GM18505 (cell line): ENCODE results near the gene CTNNA2.
"Not testable (repeated sequence)": the region's sequence is repeated elsewhere in the genome, so short reads cannot be mapped to it uniquely, and the experiment has no call there.

Experiments used
- ATAC-seq: cut with Tn5 transposase; IDR thresholded peaks from one replicate; pipeline ENCODE4 v1.9.1; 2021; ENCODE audit not compliant: unreplicated experiment
- POLR2A ChIP-seq: IDR thresholded peaks from 4 replicates; pipeline ENCODE4 v1.6.1; 2011; ENCODE audit warnings: borderline replicate concordance; ENCODE audit not compliant: insufficient read depth, insufficient read length; ENCODE audit errors: extremely low read depth

Gene CTNNA2

GRCh38 chr2:80169811-80170594, 657.2 kb downstream of the CTNNA2 start:
- ATAC-seq: no peak
- TF ChIP-seq POLR2A: no peak

DNA sequence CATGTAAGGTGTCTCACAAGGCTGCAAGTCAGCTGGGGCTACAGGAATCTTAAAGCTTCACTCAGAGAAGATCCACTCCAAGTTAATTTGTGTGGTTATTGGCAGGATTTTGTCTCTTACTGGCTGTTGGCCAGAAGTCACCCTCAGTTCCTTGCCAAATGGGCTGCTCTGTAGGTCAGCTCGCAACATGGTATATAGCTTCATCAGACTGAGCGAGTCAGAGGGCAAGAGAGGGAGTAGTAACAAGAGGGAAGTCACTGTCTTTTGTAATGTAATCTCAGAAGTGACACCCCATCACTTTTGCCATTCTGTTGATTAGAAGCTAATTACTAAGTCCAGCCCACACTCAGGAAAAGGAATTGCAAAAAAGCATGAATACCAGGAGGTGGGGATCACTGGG, 672.2 kb downstream of the CTNNA2 start:
- no peak for TF ChIP-seq POLR2A
- ATAC-seq: no peak

DNA sequence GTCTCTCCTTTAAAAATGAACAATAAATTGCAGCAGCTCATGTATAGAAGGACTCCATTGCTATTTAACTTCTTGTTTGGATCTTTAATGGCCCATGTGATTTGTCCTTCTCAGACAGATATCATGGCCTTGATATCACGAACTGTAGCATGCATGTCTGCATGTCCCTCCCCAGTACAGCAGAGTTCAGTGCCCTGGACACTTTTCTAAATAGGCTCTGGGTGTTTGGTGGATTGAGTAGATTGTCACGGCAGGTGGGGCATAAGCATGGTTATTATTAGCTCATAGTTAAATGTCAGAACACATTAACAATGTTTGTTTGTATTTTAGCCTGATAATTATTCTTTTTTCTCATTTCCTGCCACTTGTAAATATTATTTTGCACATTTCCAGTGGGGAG, 673.4 kb downstream of the CTNNA2 start:
- ATAC-seq: no peak
- no peak for TF ChIP-seq POLR2A

DNA sequence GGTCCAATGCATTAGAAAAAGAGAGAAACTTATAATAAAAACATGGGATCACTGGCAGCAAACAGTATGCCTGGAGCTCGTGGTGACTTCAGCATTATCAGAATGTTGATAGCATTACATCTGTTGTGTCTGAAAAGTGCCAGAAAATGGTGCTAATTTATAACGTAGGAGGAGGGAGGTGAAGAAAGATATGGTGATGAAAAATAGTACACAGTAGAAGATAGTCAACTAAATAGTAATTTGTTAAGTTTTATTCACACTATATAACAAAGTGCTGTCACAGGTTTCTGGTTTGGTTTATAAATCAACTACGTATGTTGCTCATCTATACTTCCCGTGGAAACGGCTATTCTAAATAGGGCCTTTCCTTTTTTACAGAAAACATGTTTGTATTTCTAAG, 674.3 kb downstream of the CTNNA2 start:
- TF ChIP-seq POLR2A: no peak
- ATAC-seq: no peak

DNA sequence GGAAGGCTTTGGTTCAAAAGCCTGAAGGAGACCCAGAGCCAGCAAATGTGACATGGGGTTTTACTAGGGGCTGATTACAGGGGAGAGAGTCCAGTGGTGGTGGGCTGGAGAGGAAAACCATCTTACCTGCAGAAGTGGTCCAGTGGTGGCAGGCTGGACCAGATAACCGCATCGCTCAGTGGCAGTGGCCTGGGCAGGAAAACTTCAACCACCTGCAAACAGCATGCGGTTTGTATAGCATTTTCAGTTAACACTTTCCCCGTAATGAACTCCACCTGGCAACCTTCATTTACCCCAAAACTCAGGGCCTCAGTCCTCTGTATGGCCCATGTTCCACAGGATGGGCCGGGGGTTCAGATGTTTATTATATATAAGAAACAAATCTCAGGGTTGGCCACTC, 677.3 kb downstream of the CTNNA2 start:
- no peak for TF ChIP-seq POLR2A
- no peak for ATAC-seq

DNA sequence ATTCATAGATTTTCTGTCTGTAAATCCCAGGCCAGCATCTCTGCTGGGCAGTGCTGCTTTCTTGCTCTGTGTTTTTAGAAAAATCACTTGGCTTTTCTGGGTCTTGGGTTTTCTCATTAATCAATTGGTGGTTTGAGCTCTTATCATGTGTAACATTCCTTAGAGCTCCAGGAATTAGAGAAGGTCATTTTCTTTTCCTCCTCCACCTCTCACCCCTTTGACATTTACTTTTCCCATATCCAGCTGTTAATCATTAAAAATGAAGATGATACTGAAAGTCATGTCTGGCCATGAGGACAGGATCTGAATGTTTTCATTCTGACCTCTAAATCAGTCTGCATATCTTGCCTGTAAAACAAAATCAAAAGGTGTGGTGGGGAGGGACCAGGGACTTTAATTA, 680.7 kb downstream of the CTNNA2 start:
- no peak for ATAC-seq
- no peak for TF ChIP-seq POLR2A

DNA sequence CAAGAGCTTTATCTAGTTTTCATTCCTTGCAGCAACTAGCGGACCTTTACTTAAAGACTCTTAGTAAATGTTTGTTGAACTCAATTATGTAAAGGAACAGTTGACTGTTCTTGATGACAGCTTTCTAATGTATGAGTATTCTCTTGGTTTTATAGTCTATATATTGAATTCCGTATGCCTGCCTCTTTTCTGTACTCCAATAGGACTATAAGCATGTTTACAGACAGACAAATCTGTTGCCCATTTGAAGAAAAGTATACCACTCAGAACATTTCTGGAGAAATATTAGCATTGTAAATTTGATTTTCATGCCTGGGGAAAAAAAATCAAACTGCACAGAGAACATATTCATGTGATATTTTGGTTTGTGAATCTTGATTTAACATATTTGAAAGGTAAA, 682.2 kb downstream of the CTNNA2 start:
- no peak for ATAC-seq
- TF ChIP-seq POLR2A: no peak

DNA sequence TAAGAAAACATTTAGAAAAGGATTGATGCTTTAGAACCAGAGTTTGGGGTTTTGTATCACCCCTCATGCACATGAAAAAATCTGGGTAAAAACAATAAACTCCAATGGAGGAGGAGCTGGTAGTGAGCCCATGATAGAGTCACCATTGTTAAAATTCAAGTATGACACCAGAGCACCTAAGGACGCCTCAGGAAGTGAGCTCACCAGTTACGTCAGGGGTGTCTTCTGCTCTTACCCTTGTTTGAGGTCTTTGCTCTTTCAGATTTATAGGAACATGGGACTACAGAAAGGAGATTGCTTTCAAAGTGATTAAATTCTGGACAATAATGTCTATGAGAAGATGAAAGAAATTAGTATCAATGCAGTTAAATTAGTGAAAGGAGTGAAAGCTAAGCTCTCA, 685.2 kb downstream of the CTNNA2 start:
- ATAC-seq: no peak
- no peak for TF ChIP-seq POLR2A

GRCh38 chr2:80199504-80199903, 686.7 kb downstream of the CTNNA2 start:
- no peak for ATAC-seq
- no peak for TF ChIP-seq POLR2A

DNA sequence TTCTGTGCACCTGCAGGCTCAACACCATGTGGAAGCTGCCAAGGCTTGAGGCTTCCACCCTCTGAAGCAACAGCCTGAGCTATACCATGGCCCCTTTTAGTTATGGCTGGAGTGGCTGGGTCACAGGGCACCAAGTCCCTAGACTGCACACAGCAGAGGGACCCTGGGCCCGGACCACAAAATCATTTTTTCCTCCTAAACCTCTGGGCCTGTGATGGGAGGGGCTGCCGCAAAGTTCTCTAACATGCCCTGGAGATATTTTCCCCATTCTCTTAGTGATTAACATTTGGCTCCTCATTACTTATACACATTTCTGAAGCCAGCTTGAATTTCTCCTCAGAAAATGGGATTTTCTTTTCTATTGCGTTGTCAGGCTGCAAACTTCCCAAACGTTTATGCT, 691.1 kb downstream of the CTNNA2 start:
- not testable (repeated sequence) for ATAC-seq

DNA sequence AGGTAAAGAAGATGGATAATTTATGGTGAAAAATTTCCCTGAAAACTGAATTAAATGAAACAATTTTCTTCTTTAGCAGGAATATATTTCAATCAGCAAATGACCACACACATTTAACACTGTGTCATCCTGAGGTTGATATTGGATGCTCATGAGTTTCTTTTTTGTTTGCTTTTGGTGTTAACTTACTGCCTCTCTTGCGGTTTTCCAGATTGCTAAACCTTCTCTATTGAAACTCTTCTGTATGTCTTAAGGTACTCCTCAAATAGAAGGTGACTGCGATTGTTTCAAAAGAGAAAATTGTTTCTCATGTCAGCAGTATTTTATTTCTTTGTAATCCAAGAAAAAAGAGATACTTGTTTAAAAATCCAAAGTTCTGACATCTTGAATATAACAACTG, 692.6 kb downstream of the CTNNA2 start:
- no peak for ATAC-seq
- TF ChIP-seq POLR2A: no peak

DNA sequence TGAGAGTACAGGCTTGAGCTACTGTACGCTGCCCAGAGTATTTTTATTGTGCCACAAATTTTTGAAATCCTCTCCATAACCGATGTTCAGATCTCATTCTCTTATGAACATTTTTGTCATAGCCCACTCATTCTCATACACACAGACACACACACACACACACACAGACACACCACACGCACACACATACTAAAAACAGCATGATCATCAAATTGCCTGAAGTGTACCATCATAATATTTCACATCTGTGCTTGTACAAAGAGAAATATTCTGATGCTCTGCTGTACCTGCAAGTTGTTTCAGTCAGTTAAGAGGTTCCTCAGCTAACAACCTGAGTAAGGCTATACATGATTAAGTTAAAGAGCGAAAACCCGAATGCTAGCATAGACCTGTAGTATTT, 696.6 kb downstream of the CTNNA2 start:
- no peak for ATAC-seq
- no peak for TF ChIP-seq POLR2A

GRCh38 chr2:80217446-80217845, 704.6 kb downstream of the CTNNA2 start:
- no peak for ATAC-seq
- TF ChIP-seq POLR2A: no peak

GRCh38 chr2:80222644-80223043, 709.8 kb downstream of the CTNNA2 start:
- no peak for ATAC-seq
- no peak for TF ChIP-seq POLR2A

- TF ChIP-seq POLR2A: no peak
- ATAC-seq: no peak
Observed at GRCh38 chr2:80231421-80231820, 718.6 kb downstream of the CTNNA2 start.
